ENCODE results near the gene PGBD2. TPM values are rescaled to one million over a fixed set of nuclear protein-coding genes. Genes with fewer than 3 reads are reported as not detected.

The PGBD2 gene
- total and polyA plus RNA-seq, 9 of the 15 experiments (the other 6 are each of a cell fraction or from before 2014, with no cell fraction given) = 11.9 to 21.8 (median 14.7) TPM

GRCh38 chr1:248860007-248860406 lies 46.0 kb upstream of the PGBD2 start:
- no peak for FAIRE-seq
- TF ChIP-seq POLR2H (tag; IDR thresholded peaks at IDR 0.05; ENCODE audit: low read depth) = no peak
- peak; percentile 4; the same call in 1 of the 2 replicates for TF ChIP-seq MGA (IDR thresholded peaks at IDR 0.05)
- TF ChIP-seq, protein P1, sequence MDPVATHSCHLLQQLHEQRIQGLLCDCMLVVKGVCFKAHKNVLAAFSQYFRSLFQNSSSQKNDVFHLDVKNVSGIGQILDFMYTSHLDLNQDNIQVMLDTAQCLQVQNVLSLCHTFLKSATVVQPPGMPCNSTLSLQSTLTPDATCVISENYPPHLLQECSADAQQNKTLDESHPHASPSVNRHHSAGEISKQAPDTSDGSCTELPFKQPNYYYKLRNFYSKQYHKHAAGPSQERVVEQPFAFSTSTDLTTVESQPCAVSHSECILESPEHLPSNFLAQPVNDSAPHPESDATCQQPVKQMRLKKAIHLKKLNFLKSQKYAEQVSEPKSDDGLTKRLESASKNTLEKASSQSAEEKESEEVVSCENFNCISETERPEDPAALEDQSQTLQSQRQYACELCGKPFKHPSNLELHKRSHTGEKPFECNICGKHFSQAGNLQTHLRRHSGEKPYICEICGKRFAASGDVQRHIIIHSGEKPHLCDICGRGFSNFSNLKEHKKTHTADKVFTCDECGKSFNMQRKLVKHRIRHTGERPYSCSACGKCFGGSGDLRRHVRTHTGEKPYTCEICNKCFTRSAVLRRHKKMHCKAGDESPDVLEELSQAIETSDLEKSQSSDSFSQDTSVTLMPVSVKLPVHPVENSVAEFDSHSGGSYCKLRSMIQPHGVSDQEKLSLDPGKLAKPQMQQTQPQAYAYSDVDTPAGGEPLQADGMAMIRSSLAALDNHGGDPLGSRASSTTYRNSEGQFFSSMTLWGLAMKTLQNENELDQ (CRISPR knock-in tag; IDR thresholded peaks at IDR 0.05; ENCODE audit: borderline replicate concordance) = no peak
- TF ChIP-seq HDGF (IDR thresholded peaks at IDR 0.05) = no peak
- TF ChIP-seq MED1 (CRISPR knock-in tag; IDR thresholded peaks at IDR 0.05; ENCODE audit: borderline replicate concordance) = no peak
- TF ChIP-seq HMGN3 (IDR thresholded peaks at IDR 0.05; ENCODE audit: borderline replicate concordance, extremely low read depth, insufficient read length, low read depth, low read length) = no peak

More at GRCh38 chr1:248860007-248860406, 46.0 kb upstream of the PGBD2 start:
- DNase-seq (ENCODE audit: extremely low read depth in 1 of 4, low spot score in 3 of 4) (no peak), ATAC-seq (no peak)
- peaks cover 25% of the 10 kb centered on the region for H3K36me3 ChIP-seq (ENCODE audit: control insufficient read depth, insufficient read depth, low read length)
- H3K27me3 ChIP-seq (ENCODE audit: control insufficient read depth in 2 of 2, insufficient read depth in 2 of 2, low read length in 2 of 2) = no peaks in the 10 kb centered on the region
- H3K27ac ChIP-seq (ENCODE audit: extremely low read depth, low read depth, low read length) = peak overlapping the region; percentile 99
- no peaks in the 10 kb centered on the region for H3K9me3 ChIP-seq (replicated peaks; ENCODE audit: control insufficient read depth, insufficient read depth, low read depth, low read length)
- peak overlapping the region in 1 of 2 experiments; percentile 97; a peak in 2 of 4 replicates for H3K9ac ChIP-seq (ENCODE audit: insufficient read depth in 1 of 2, low read depth in 2 of 2, low read length in 2 of 2)
- CTCF ChIA-PET (ENCODE audit: low intra/inter-chr PET ratio) = interaction anchor here (0.5 to 2.8 kb wide), 2 partner anchors 46 to 456 kb away, joined by 3 to 12 read pairs; no protein-coding TSS in a partner anchor
- peaks cover 42 to 45% of the 10 kb centered on the region in 2 experiments for H3K4me1 ChIP-seq (replicated peaks in 1 of 2; ENCODE audit: control insufficient read depth in 2 of 2, insufficient read depth in 2 of 2, low read length in 2 of 2)
- WGBS (ENCODE audit: insufficient coverage, low coverage, missing lambda C conversion rate) = 53% methylated on average over 4 of the region's 4 CpGs
- H2AFZ ChIP-seq (ENCODE audit: low read depth, low read length) = peak overlapping the region; percentile 68
- no peaks in the 10 kb centered on the region for H3K9me1 ChIP-seq (ENCODE audit: control insufficient read depth, insufficient read depth, low read length)
- in situ Hi-C loops (cut with MboI) (no loop called here), intact Hi-C loops (cut with micrococcal nuclease) (no loop called here)
- H3K79me2 ChIP-seq (ENCODE audit: control insufficient read depth, insufficient read depth, low read length) = peaks cover 41% of the 10 kb centered on the region
- POLR2A ChIA-PET = interaction anchor here (1.0 to 7.2 kb wide), 6 partner anchors 10 to 50 kb away, joined by 3 to 71 read pairs (median 10); partner anchors contain the start of gene ZNF672
- no peaks in the 10 kb centered on the region for H4K20me1 ChIP-seq (replicated peaks; ENCODE audit: control insufficient read depth, insufficient read depth, low read length)
- H3K4me2 ChIP-seq (ENCODE audit: insufficient read depth, low read length) = peak overlapping the region; percentile 100
- BruUV-seq (replicated peaks) = no TSS peak
- H3K4me3 ChIP-seq = 0 out of 2 replicates have a peak overlapping the region, but pooled peaks have one; percentile 66
